ENCODE measurements around the gene UPK2.

GRCh38 chr11:118961591-118961990 is 5.5 kb downstream of the UPK2 start:
- TF ChIP-seq POLR2A (IDR thresholded peaks at IDR 0.05): no peak
- no peak for TF ChIP-seq CTCF (IDR thresholded peaks at IDR 0.05 in 8 of 11, conservative IDR thresholded peaks at IDR 0.05 in 3 of 11)
- no peak for TF ChIP-seq POLR2AphosphoS5 (IDR thresholded peaks at IDR 0.05)
